Peyer's patch (tissue), 4 donors: Measurements from ENCODE around the gene DNAH2.

Experiments used
- POLR2A ChIP-seq, 2 donors: fragments of 450-650 bp; IDR thresholded peaks; one replicate each; pipeline ENCODE4 v1.5.1; 2017; ENCODE audit warnings: antibody characterized with exemption in 2 of 2, mild to moderate bottlenecking in 2 of 2, moderate library complexity in 2 of 2
- TF ChIP-seq, protein P1 (sequence below), 6 experiments: fragments of 450-650 bp in 4 of 6; fragments of 200-600 bp in 2 of 6; sonication (generic) in 1 of 6; IDR thresholded peaks; one replicate each; pipeline ENCODE4 v1.5.1; 2017 to 2019; ENCODE audit warnings: antibody characterized with exemption in 6 of 6, mild to moderate bottlenecking in 3 of 6, moderate library complexity in 1 of 6

DNA sequence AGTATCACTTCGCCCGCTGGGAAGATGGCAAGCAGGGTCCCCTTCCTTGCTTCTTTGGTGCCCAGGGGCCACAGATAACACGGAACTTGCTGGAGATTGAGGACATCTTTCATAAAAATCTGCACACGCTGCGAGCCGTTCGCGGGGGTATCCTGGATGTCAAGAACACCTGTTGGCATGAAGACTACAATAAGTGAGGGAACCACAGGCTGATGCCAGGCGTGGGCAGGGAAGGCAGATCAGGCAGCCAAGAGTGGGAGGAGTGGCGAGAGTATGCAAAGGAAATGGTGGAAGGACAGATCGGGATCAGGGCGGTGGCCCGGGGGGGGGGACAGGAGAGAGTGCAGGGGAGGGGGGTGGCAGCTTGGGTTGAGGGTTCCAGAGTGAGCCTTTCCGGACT lies 22.2 kb downstream of the DNAH2 start:
- TF ChIP-seq, protein P1, sequence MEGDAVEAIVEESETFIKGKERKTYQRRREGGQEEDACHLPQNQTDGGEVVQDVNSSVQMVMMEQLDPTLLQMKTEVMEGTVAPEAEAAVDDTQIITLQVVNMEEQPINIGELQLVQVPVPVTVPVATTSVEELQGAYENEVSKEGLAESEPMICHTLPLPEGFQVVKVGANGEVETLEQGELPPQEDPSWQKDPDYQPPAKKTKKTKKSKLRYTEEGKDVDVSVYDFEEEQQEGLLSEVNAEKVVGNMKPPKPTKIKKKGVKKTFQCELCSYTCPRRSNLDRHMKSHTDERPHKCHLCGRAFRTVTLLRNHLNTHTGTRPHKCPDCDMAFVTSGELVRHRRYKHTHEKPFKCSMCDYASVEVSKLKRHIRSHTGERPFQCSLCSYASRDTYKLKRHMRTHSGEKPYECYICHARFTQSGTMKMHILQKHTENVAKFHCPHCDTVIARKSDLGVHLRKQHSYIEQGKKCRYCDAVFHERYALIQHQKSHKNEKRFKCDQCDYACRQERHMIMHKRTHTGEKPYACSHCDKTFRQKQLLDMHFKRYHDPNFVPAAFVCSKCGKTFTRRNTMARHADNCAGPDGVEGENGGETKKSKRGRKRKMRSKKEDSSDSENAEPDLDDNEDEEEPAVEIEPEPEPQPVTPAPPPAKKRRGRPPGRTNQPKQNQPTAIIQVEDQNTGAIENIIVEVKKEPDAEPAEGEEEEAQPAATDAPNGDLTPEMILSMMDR (IDR thresholded peaks at IDR 0.05), result no peak
- TF ChIP-seq POLR2A (IDR thresholded peaks at IDR 0.05), result no peak
